NCI-H2227 treated with DMSO at 0.1 percent for 48 hours (cell line): ENCODE data around the gene DPP8.
"Not testable (repeated sequence)": the region's sequence is repeated elsewhere in the genome, so short reads cannot be mapped to it uniquely, and the experiment has no call there.

Experiments used
- DNase-seq: peaks from one replicate; lab custom pipeline; 2025; lab: John Stamatoyannopoulos, UW

DPP8 gene

DNA sequence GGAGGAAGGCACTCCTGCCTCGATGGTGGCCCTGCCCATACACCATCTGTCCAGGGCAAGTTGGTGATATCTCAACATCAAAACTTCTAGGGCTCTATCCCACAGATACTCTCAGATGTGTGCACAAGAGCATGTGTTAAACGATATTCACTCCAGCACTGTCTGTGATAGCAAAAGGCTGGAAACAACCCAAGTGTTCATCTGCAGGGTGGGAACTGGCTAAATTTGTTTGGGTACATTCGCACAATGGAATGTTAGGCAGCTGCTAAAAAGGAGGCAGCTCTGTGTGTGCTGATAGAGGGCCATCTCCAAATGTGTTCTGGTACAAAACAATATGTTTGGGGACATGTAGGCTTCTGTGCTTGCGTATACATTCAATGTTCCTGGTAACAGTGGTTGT is 114.5 kb downstream of the DPP8 start:
- DNase-seq: no peak

DNA sequence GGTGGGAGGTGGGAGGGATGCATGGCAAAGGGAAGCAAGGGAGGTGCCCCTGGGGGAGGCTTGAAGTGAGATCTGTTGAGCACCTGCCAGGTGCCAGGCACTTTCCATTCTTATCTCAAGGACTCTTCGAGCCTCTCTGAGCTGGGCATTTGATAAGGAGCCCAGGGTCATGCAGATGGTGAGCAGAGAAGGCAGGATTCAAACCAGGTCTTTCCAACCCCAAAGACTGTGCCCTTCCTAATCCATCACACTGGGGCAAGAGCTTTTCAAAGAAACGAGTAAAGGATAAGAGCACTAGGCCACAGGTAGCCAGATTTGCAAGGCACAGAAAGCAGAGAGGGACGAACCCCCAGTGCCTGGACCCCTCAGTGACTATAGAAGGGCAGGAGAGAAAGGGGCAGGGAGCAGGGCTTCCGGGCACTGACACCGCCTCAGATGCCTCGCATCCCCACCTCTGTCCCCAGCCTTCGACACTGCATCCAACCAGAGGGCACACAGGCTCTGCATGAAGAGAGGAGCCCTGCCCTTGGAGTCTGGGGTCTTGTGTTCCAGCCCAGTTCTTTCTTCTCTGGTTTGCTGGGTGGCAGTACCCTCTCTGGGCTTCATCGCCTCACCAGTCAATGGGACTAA is 115.8 kb downstream of the DPP8 start:
- no peak for DNase-seq

DNA sequence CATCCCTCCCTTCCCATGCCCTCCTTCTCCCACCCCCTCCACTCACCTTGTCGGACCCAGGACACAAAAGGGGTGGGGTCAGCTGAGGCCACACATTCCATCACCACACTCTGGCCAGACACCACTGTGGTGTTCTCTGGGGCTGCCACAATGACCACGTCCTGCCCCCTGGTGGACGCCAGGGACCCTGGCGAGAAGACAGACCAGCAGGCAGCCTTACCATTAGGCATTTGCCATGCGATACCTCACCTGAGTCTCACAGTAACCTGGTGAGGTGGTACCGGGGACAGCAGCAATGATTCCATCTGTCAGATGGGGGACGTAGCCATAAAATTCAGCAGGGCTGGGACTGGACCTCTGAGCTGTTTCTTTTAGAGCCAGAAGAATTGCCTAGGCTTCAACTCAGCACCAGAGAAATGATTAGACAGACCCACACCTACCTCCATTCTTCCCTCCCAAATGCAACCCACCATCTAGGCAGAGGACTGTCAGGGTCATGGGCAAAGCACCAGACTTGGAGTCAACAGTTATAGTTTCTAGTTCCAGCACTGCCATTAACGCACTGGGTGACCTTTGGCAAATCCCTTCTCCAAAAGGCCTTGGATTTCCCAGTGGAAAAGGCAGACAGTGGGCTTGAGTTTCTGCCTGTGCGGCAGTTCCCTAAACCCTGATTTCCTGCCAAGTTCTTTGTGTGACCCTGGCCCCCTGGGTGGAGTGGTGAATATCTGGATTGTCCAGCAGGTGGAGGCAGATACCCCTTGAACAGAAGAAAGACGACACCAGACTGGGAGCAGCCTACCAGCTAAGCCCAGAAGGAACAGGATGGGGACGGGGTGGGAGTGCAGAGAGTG is 116.5 kb downstream of the DPP8 start:
- DNase-seq: peak; percentile 70

DNA sequence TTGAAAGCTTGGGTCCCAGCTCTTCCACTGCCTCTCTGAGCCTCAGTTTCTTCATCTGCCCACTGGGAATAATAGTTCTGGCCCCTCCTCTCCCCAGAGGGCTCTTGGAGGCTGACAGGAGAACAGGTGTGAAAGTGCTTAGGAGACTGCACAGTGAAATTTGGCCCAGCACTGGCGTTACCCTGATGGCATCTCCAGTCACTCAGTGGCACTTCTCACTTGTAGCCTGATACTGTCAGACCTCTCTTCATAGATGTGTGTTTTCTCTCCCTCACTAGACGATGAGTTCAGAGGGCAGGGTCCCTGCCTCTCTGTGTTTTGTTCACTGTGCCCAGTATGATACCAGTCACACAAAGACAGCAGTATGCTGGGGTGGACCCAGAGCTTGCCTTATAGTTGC is 117.5 kb downstream of the DPP8 start:
- DNase-seq: no peak

DNA sequence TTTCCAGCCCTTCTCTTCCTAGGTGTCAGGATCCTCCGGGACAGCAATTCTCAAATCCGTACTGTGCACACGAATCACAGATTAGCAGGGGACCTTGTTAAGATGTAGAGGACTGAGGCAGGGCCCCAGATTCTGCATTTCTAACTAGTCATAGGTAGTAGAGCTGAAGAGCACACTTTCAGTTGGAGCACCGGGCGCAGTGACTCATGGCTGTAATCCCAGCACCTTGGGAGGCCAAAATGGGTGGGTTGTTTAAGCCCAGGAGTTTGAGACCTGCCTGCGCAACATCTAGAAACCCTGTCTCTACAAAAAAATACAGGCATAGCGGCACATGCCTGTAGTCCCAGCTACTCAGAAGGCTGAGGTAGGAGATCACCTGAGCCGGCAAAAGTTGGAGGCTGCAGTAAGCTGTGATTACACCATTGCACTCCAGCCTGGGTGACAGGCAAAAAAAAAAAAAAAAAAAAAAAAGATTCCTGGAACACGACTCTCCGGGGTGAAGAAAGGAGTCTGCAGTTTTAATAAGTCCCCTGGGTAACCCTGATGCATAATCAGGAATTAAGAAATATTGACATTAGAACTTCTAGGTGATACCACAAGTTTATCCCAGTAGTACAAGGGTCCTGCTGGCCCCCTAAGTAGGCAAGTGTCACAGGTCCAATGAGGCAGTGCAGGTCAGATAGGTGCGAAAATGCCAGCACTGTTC is 118.3 kb downstream of the DPP8 start:
- no peak for DNase-seq

DNA sequence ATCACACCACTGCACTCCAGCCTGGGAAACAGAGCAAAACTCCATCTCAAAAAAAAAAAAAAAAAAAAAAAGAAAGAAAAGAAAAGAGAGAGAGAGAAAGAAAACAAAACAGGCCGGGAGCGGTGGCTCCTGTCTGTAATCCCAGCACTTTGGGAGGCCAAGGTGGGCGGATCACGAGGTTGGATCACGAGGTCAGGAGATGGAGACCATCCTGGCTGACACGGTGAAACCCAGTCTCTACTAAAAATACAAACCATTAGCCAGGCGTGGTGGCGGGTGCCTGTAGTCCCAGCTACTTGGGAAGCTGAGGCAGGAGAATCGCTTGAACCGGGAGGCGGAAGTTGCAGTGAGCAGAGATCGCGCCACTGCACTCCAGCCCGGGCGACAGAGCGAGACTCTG is 119.0 kb downstream of the DPP8 start:
- not testable (repeated sequence) for DNase-seq

DNA sequence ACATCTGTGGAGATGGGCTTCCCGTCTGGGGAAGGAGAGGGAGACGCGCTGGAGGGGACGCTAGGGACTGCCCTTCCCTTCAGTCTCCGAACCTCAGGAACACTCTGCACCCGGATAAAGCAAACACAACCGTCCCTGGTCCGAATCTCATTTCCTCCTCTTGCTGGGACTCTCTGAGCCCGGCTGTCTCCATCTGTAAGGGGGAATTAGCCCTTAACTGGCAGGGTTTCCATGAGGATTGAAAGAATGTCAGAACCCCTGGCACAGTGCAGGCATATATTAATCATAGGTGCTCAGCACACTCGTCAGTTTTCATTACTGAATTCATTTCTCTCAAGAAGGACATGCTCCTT is 120.5 kb downstream of the DPP8 start:
- DNase-seq: no peak

DNA sequence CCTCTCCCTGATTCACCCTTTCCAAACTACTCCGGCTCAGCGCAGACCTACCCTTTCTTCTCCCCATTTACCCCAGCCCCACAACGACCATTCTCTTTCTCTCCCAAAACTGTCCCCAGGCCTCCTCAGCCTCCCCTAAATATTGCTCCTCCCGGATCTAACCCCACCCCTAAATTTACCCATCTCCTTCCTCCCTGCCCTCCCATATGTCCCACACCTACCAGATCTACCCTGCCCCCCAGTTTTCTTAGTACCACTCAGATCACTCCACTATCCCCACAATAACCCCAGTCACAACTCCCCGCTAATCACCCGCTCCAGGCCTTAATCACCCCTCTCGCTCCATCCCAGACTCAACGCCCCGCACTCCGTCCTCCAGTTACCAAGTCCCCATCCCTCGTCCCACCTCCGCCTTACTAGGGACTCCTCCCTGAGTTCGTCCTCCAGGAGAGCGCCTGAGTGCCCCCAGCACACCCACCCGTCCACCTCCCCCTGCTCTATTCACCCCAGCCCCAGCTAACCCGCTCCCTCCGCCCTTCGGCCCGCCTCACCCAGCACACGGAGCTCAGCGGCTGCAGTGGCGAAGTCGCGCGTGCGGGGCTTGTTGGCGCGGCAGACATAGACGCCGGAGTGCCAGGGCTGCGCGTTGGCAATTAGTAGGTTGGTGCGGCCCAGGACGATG is 121.1 kb downstream of the DPP8 start:
- no peak for DNase-seq

DNA sequence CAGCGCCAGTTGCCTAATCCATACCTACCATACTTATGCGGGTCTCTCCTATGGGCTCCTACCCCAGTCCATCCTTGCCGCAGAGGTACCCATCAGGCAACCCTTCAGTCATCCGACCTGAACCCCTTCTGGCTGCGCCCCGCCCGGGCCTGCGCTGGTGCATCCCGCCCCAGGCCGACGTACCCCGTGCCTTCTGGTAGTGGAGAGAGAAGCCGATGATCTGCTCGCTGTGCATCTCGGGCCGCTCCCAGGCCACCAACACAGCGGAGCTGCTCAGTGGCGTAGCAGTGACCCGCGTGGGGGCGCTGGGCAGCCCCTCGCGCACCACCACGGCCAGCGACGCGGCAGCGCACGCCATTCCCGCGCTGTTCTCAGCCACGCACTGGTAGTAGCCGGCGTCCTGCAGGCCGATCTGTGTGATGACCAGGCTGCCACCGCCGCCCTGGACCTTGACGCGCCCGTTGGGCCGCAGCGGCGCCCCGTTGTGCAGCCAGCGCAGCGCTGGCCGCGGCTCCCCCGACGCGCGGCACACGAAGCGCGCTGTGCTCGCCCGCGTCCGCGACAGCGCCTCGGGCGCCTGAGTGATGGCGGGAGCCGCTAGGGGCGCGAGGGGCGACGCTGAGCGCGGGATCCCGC is 121.8 kb downstream of the DPP8 start:
- no peak for DNase-seq

DNA sequence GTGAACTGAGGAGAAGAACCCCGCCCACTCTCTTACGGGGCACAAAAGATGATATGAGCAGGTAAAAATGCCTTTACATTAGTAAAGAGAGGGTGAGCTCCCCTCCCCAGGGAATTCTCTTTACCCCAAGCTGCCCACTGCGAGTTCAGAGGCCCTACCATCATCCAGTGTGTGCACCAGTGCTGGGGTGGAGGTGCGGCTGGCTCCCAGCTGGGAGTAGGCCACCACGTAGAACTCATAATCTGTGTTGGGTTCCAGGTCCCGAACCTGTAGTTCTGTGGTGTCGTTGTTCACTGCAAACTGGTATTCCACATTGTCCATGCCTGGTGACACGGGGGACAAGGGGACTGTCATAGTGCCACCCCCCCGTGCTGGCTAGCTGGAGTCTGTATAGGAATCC is 122.6 kb downstream of the DPP8 start:
- no peak for DNase-seq

DNA sequence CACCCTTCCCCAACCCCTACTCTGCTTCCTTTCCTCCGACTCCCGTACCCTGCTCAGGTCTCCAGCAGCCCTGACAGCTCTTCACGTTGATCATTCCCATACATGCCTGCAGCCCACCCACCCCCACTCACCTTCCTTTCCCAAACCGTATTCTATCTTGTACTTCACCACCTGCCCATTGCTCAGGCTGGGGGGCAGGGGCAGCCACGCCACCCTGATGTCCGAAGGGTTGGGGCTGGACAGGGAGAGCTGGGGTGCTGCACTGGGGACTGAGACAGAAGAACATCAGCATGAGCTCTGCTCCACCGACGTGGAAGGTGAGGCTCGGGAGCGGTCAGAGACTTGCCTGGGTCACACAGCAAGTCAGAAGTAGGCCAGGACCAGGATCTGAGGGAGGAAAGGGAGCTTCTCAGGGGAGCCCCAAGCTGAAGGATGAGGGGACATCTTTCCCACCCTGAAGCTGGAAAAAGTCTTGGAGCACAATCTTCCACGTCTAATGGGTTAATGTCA is 123.2 kb downstream of the DPP8 start:
- DNase-seq: no peak

DNA sequence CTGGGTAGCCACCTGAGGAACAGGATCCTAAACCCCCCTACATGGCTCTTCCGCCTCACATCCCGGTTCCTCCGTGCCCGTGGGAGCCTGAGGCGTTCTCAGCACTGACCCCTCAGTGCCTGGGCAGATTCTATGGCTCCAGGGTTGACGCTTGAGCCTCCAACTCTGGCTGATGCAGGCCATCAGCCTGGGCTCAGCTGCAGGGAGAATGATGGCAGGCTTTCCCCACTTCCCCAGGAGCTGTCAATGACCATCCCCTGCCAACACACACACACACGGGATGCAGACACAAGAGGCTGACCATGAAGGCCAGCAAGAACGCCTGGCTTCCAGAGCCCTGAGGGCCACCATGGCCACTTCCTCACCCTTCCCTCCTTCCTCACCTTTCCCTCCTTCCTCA is 123.9 kb downstream of the DPP8 start:
- no peak for DNase-seq

DNA sequence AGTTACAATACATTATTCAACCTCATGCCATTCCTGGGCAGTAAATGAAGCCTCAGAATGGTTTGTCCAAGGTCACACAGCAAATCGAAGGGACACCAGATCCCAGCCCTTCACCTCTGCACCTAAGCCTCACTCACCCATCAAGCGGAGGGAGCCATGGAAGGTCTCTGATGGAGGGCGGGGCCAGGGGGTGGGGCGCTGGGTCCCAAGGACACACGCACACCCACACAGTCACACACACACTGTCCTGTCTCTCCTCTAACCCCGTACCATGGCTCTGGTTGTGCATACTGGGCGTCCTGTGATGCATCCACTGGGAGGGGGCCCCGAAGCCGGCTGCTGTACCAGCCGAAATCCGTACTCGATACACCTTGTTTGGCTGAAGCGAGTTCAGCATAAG is 124.4 kb downstream of the DPP8 start:
- no peak for DNase-seq
